Endothelial cell of umbilical vein (primary cell): Measurements from ENCODE around the gene TCIRG1. TPM values are rescaled to one million over a fixed set of nuclear protein-coding genes. Genes with fewer than 3 reads are reported as not detected.

Source experiments
- BruUV-seq: library from RNA; stranded (reverse); fragments of 400-500 nt; replicated peaks from 2 replicates; lab custom pipeline; 2021; lab: Mats Ljungman, UMichigan
- CTCF ChIA-PET: fragments of 300-600, 350-600 bp; sonication (Branson Sonifier 250); formaldehyde crosslinking; loops from one replicate; lab custom pipeline; 2021; ENCODE audit warnings: antibody characterized with exemption, inconsistent platforms; lab: Charles Lee
- POLR2A ChIA-PET: fragments of 300-600, 350-600 bp; sonication (Branson Sonifier 250); formaldehyde crosslinking; loops from one replicate; lab custom pipeline; 2021; ENCODE audit warnings: antibody characterized with exemption, inconsistent platforms; lab: Charles Lee
- DNase-seq: peaks from one replicate; pipeline ENCODE4 v3.0.0-alpha.2; 2011; ENCODE audit warnings: low read depth, low spot score
- FAIRE-seq: peaks from 2 replicates; lab custom pipeline; 2011; peaks lifted over from hg19 to GRCh38; lab: Jason Lieb, UNC
- H2AFZ ChIP-seq: 2 replicates; pipeline ENCODE4 v1.6.0; 2012; ENCODE audit warnings: low read depth, low read length, control low read depth, inconsistent platforms
- H3K27ac ChIP-seq: 2 replicates; pipeline ENCODE4 v1.5.1; 2011; ENCODE audit warnings: low read depth, mild to moderate bottlenecking, control low read depth, low read length, moderate library complexity; ENCODE audit not compliant: insufficient read depth
- H3K27me3 ChIP-seq, 2 experiments: 2 replicates each; pipeline versions ENCODE4 v1.6.0 to v1.6.1; 2011; ENCODE audit warnings: low read length in 2 of 2, mixed read lengths in 1 of 2; ENCODE audit not compliant: control insufficient read depth in 2 of 2, insufficient read depth in 2 of 2
- H3K36me3 ChIP-seq, 2 experiments: 2 replicates in 1 of 2; 3 replicates in 1 of 2; pipeline ENCODE4 v1.5.1; 2011; ENCODE audit warnings: low read length in 2 of 2, mild to moderate bottlenecking in 1 of 2, moderate library complexity in 1 of 2; ENCODE audit not compliant: control insufficient read depth in 2 of 2, insufficient read depth in 2 of 2; ENCODE audit errors: extremely low read depth in 1 of 2
- H3K4me1 ChIP-seq: 3 replicates; pipeline ENCODE4 v1.5.1; 2011; ENCODE audit warnings: mild to moderate bottlenecking, low read length; ENCODE audit not compliant: control insufficient read depth, insufficient read depth; ENCODE audit errors: extremely low read depth
- H3K4me2 ChIP-seq: 2 replicates; pipeline ENCODE4 v1.6.1; 2011; ENCODE audit warnings: low read length, control low read depth, mixed read lengths; ENCODE audit not compliant: insufficient read depth
- H3K4me3 ChIP-seq, 3 experiments: fragments of 200-600 bp in 1 of 3; sonication (generic), shearing (Covaris generic) in 1 of 3; replicated peaks in 1 of 3; 2 replicates each; pipeline ENCODE4 v1.5.1; 2011 to 2016; ENCODE audit warnings: control low read depth in 3 of 3, low read length in 3 of 3, mild to moderate bottlenecking in 2 of 3, inconsistent platforms in 1 of 3, low read depth in 1 of 3, moderate library complexity in 1 of 3; ENCODE audit not compliant: insufficient read depth in 1 of 3
- H3K79me2 ChIP-seq: 2 replicates; pipeline ENCODE4 v1.6.0; 2012; ENCODE audit warnings: low read length, inconsistent platforms; ENCODE audit not compliant: control insufficient read depth, insufficient read depth
- H3K9ac ChIP-seq: replicated peaks from 2 replicates; pipeline ENCODE3; 2011; ENCODE audit warnings: low read length, control low read depth; ENCODE audit not compliant: insufficient read depth; ENCODE audit errors: extremely low read depth
- H3K9me1 ChIP-seq: replicated peaks from 3 replicates; pipeline ENCODE4 v1.6.0; 2011; ENCODE audit warnings: mild to moderate bottlenecking, low read length; ENCODE audit not compliant: control insufficient read depth, insufficient read depth; ENCODE audit errors: extremely low read depth
- H3K9me3 ChIP-seq: replicated peaks from 2 replicates; pipeline ENCODE4 v1.5.1; 2012; ENCODE audit warnings: low read length, inconsistent platforms; ENCODE audit not compliant: control insufficient read depth, insufficient read depth
- H4K20me1 ChIP-seq: replicated peaks from 2 replicates; pipeline ENCODE3; 2011; ENCODE audit warnings: mild to moderate bottlenecking, low read length; ENCODE audit not compliant: control insufficient read depth, insufficient read depth; ENCODE audit errors: extremely low read depth
- CTCF ChIP-seq, 2 donors: IDR thresholded peaks; 1 replicate in 1 of 2; 2 replicates in 1 of 2; pipeline ENCODE4 v1.5.1; 2011; ENCODE audit warnings: low read length in 2 of 2, mild to moderate bottlenecking in 2 of 2, moderate library complexity in 2 of 2, control low read depth in 1 of 2, inconsistent platforms in 1 of 2, low read depth in 1 of 2; ENCODE audit not compliant: insufficient read depth in 1 of 2; ENCODE audit errors: extremely low read depth in 1 of 2
- EZH2 ChIP-seq: IDR thresholded peaks from 2 replicates; pipeline ENCODE4 v1.6.1; 2012; ENCODE audit warnings: borderline replicate concordance, low read depth, mild to moderate bottlenecking, moderate library complexity, low read length, inconsistent platforms; ENCODE audit not compliant: severe bottlenecking
- GATA2 ChIP-seq: IDR thresholded peaks from 2 replicates; pipeline ENCODE4 v1.7.0; 2011; ENCODE audit warnings: low read depth, mild to moderate bottlenecking, moderate library complexity, mixed read lengths, low read length; ENCODE audit not compliant: insufficient read length, insufficient read depth
- MAX ChIP-seq: IDR thresholded peaks from 2 replicates; pipeline ENCODE4 v1.6.1; 2011; ENCODE audit not compliant: insufficient read depth, insufficient read length
- MYC ChIP-seq: IDR thresholded peaks from one replicate; pipeline ENCODE4 v1.6.1; 2011; ENCODE audit warnings: mild to moderate bottlenecking, low read depth, low read length
- POLR2A ChIP-seq: IDR thresholded peaks from 2 replicates; pipeline ENCODE4 v1.6.1; 2012; ENCODE audit warnings: low read depth, mild to moderate bottlenecking, control low read depth, low read length
- dilution Hi-C: fragments of 300-500 bp; cut with MboI; formaldehyde crosslinking; loops from one replicate; pipeline ENCODE4 v1.15.0; 2019; ENCODE audit warnings: low sequenced_read_pairs; ENCODE audit not compliant: extremely low pct_ligation_motif_present
- intact Hi-C: fragments of 100-400 bp; cut with micrococcal nuclease; formaldehyde crosslinking; loops from one replicate; pipeline ENCODE4 v1.10.0; 2022
- polyA plus RNA-seq, 4 experiments: library from polyadenylated mRNA; depleted of rRNA in 3 of 4; stranded (reverse) in 3 of 4; unstranded in 1 of 4; fragments of >200 nt; gene quantifications; 2 replicates each; pipeline versions ENCODE4 v1.2.1 to v1.2.3, GENCODE V29; 2011 to 2012; ENCODE audit warnings: missing spikeins in 1 of 4
- total RNA-seq: library from RNA; stranded (reverse); gene quantifications from 2 replicates; pipeline ENCODE4 v1.2.3, GENCODE V29; 2021

Gene TCIRG1
- total and polyA plus RNA-seq, 2 donors (not counting 3 experiments of a cell fraction or from before 2014, with no cell fraction given) = 134 to 183 TPM

GRCh38 chr11:68037411-68038225, 1.2 kb upstream of the TCIRG1 start:
- Histone ChIP-seq H3K4me1 (peaks cover 20% of the 10 kb centered on the region), H2AFZ (no peak overlapping the region), H3K9me3 (no peaks in the 10 kb centered on the region), H3K36me3 (peaks cover 0 to 22% of the 10 kb centered on the region in 2 experiments), H3K4me3 (no peak overlapping the region), H3K79me2 (peaks cover 24% of the 10 kb centered on the region), H3K9me1 (no peaks in the 10 kb centered on the region), H3K9ac (no peak overlapping the region), H3K27ac (peak overlapping the region; percentile 13), H3K27me3 (no peaks in the 10 kb centered on the region), H3K4me2 (no peak overlapping the region), H4K20me1 (no peaks in the 10 kb centered on the region)
- ChIA-PET CTCF (no interaction called here), POLR2A (interaction anchor here (0.7 kb wide), 1 partner anchor 130 kb away, joined by 3 read pairs; no protein-coding TSS in a partner anchor)
- intact Hi-C loops = loop anchor here (1.0 to 5.0 kb wide), 2 partner anchors 7 to 170 kb away; partner anchors contain the start of gene NDUFS8
- FAIRE-seq (no peak), DNase-seq (no peak)
- TF ChIP-seq MAX (no peak), POLR2A (peak; percentile 20), GATA2 (no peak), EZH2 (no peak), MYC (no peak), CTCF (IDR thresholded peaks at IDR 0.05; ENCODE audit: extremely low read depth in 1 of 2, insufficient read depth in 1 of 2, low read depth in 1 of 2, low read length in 2 of 2) (no peak)
- no TSS peak for BruUV-seq
- dilution Hi-C loops = no loop called here
